IPS-NIHi7 (cell line): ENCODE results near the gene SMPX.

Experiments
- DNase-seq: peaks from one replicate; pipeline ENCODE4 v3.0.0; 2012; ENCODE audit warnings: mixed read lengths; ENCODE audit errors: extremely low spot score

The SMPX gene

DNA sequence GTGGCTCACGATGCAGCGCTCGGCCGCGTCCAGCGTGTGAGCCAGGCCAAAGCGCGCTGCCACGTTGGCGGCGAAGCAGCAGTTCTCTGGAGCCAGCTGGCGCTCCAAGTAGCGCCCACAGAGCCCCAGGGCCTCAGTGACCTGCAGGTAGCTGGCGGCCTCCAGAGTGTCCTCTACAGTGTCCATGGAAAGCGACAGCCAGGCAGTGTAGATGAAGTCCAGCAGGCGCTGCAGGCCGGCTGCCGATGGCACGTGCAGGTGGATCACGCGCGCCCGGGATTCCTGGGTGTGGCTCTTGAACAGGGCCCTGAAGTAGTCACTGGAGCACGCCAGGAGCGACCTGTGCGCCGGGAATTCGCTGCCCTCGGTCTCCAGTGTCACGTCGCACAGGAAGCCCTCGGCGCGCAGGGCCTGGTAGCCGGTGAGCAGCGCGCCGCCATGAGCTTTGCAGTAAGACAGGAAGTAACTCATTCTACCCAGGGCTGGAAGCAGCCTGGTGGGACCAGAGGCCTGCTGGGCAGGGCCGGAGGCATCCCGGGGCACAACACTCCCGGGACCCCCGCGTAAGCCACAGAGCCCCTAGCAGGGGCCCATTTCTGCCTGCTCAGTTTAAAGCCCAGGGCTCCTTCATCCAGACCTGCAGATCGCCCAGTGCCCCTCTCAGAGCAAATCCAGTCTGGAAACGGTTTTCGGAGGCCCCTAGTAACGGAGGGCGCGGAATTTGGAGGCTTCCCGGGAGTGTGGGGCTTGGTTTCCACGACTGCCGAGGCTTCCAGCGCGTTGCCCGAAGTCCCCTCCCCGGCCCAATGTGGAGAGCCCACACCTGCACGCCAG lies 100.4 kb downstream of the SMPX start:
- no peak for DNase-seq

DNA sequence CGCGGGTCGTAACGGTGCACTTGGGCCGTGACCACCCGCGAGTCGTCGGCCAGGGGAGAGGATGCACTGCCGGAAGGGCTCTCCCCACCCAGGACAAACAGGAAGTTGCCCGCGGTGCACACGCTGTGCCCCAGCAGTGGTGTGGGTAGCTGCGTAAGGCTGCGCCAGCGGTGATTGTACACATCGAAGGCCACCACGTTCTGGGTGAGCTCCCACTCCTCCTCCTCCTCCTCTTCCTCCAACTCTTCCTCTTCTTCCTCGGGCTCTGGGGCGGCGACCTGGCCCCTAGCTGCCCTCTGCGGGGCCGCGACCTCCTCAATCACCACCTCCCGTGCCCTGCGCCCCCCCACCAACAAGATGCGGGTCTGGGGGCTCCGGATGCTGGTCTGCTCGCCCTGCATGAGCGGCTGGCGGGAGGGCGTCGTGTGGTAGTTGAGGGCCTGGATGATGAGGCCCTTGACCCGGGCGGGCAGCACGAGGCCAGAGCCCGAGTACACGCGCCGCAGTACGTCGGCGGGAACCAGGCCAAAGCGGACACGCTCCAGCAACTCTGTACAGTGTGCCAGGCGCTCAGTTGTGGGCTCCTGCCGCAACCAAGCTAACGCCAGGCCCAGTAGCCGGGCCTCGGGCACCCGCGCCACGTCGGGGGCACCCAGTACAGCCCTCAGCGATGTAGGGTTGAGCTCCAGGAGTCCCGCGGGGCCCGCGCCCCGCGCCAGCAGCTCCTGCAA lies 101.2 kb downstream of the SMPX start:
- no peak for DNase-seq
